ENCODE measurements around the gene DMXL1.

Gene DMXL1

DNA sequence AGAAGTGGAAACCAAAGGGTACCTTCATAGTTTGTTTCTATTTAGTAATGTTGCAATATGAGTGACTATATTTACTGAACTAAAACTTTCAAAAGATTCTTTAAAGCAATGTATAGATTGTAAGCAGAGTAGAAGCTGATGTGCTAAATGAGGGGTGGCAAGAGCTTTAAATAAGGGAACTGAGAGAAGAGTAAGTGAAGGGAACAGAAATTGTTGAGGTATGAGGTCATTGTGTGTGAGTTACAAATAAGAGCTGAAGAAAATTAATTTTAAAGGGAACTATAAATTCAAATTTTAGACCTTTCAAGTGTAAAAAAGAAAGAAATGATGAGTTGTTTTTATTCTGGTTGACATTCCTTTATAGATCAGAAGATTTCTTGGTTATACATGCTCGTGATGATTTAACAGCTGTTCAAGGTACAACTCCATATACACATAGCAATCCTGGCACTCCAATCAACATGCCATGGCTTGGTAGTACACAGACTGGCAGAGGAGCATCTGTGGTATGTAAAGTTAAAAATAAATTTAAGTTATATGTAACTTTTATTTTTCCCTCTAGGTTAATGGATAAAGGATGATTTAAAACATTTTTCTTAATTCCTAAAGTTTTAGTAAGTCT is 149.8 kb downstream of the DMXL1 start:
- H3K27me3 ChIP-seq (ENCODE audit: insufficient read depth, low read length): no peaks in the 10 kb centered on the region
- no peak overlapping the region for H3K27ac ChIP-seq (ENCODE audit: low read depth, low read length, poor library complexity, severe bottlenecking)
- no peaks in the 10 kb centered on the region for H3K9me2 ChIP-seq (ENCODE audit: low read depth, low read length)
- TF ChIP-seq, protein P1, sequence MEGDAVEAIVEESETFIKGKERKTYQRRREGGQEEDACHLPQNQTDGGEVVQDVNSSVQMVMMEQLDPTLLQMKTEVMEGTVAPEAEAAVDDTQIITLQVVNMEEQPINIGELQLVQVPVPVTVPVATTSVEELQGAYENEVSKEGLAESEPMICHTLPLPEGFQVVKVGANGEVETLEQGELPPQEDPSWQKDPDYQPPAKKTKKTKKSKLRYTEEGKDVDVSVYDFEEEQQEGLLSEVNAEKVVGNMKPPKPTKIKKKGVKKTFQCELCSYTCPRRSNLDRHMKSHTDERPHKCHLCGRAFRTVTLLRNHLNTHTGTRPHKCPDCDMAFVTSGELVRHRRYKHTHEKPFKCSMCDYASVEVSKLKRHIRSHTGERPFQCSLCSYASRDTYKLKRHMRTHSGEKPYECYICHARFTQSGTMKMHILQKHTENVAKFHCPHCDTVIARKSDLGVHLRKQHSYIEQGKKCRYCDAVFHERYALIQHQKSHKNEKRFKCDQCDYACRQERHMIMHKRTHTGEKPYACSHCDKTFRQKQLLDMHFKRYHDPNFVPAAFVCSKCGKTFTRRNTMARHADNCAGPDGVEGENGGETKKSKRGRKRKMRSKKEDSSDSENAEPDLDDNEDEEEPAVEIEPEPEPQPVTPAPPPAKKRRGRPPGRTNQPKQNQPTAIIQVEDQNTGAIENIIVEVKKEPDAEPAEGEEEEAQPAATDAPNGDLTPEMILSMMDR (IDR thresholded peaks at IDR 0.05; ENCODE audit: low read length): no peak
- H3K9me3 ChIP-seq (ENCODE audit: low read length): no peaks in the 10 kb centered on the region
- H3K9ac ChIP-seq (ENCODE audit: low read length): no peak overlapping the region
- H3K36me3 ChIP-seq (ENCODE audit: insufficient read depth, low read length): peaks cover 30% of the 10 kb centered on the region; the same call in 1 of the 2 replicates
- H4K20me1 ChIP-seq (ENCODE audit: insufficient read depth, low read length): no peaks in the 10 kb centered on the region
- H3K4me3 ChIP-seq (ENCODE audit: low read depth, low read length, poor library complexity, severe bottlenecking): no peak overlapping the region
- no peak overlapping the region for H3K4me2 ChIP-seq (ENCODE audit: low read length)
- H3K4me1 ChIP-seq (ENCODE audit: insufficient read depth, low read length, severe bottlenecking): no peaks in the 10 kb centered on the region
- no peaks in the 10 kb centered on the region for H3K79me2 ChIP-seq (ENCODE audit: insufficient read depth, low read length)
- no peak overlapping the region for H2AFZ ChIP-seq (ENCODE audit: low read length)
- no peaks in the 10 kb centered on the region for H3F3A ChIP-seq (ENCODE audit: insufficient read depth, low read length)

DNA sequence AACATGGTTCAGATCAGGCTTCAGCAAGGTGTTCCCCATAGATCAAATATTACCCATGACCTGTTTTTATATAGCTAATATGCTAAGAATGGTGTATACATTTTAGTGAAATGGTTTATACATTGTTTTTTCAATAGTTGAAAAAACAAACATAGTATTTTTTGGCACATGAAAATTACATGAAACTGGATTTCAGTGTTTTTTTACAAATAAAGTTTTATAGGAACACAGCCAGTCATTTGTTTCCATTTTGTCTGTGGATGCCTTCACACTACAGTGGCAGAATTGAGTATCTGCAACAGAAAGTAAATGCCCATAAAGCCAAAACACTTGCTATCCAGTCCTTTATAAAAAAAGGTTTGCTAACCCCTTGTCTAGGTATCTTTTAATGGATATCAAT is 150.4 kb downstream of the DMXL1 start:
- Histone ChIP-seq H3K79me2 (ENCODE audit: insufficient read depth, low read length) (no peaks in the 10 kb centered on the region), H3K27me3 (ENCODE audit: insufficient read depth, low read length) (no peaks in the 10 kb centered on the region), H4K20me1 (ENCODE audit: insufficient read depth, low read length) (no peaks in the 10 kb centered on the region), H3K4me2 (ENCODE audit: low read length) (no peak overlapping the region), H3K9me2 (ENCODE audit: low read depth, low read length) (no peaks in the 10 kb centered on the region), H3K4me1 (ENCODE audit: insufficient read depth, low read length, severe bottlenecking) (no peaks in the 10 kb centered on the region), H2AFZ (ENCODE audit: low read length) (no peak overlapping the region), H3K9me3 (ENCODE audit: low read length) (no peaks in the 10 kb centered on the region), H3K36me3 (ENCODE audit: insufficient read depth, low read length) (peaks cover 30% of the 10 kb centered on the region; the same call in 1 of the 2 replicates), H3K27ac (ENCODE audit: low read depth, low read length, poor library complexity, severe bottlenecking) (no peak overlapping the region), H3K9ac (ENCODE audit: low read length) (no peak overlapping the region), H3K4me3 (ENCODE audit: low read depth, low read length, poor library complexity, severe bottlenecking) (no peak overlapping the region), H3F3A (ENCODE audit: insufficient read depth, low read length) (no peaks in the 10 kb centered on the region)
- TF ChIP-seq, protein P1 (IDR thresholded peaks at IDR 0.05; ENCODE audit: low read length): no peak
- no peak for TF ChIP-seq EZH2 (IDR thresholded peaks at IDR 0.05; ENCODE audit: borderline replicate concordance, low read length)

DNA sequence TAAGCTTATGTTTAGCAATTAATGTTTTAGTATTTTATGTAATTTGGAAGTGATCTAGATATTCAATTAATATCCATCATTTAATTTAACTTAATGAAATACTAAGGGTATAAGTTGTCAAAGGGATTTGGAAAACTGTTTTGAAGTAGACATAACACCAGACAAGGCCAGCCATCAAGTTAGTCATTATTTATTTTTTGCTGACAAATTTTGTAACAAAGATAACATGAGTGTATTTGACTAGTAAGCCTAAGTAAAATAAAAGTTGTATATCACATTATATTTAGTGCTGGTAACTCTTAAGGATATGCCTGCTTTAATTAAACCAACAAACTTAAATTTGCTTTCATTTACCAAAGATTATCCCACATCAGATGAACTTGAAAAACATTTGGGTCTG is 159.1 kb downstream of the DMXL1 start:
- H3K4me2 ChIP-seq (ENCODE audit: low read length): no peak overlapping the region
- TF ChIP-seq, protein P1 (IDR thresholded peaks at IDR 0.05; ENCODE audit: low read length): no peak
- TF ChIP-seq EZH2 (IDR thresholded peaks at IDR 0.05; ENCODE audit: borderline replicate concordance, low read length): no peak
- H3K9me3 ChIP-seq (ENCODE audit: low read length): no peaks in the 10 kb centered on the region

More for the DNA sequence above, 159.1 kb downstream of the DMXL1 start:
- Histone ChIP-seq H3K27me3 (ENCODE audit: insufficient read depth, low read length) (no peaks in the 10 kb centered on the region), H3K4me1 (ENCODE audit: insufficient read depth, low read length, severe bottlenecking) (no peaks in the 10 kb centered on the region), H3K27ac (ENCODE audit: low read depth, low read length, poor library complexity, severe bottlenecking) (no peak overlapping the region), H4K20me1 (ENCODE audit: insufficient read depth, low read length) (no peaks in the 10 kb centered on the region), H3K4me3 (ENCODE audit: low read depth, low read length, poor library complexity, severe bottlenecking) (no peak overlapping the region), H2AFZ (ENCODE audit: low read length) (no peak overlapping the region), H3F3A (ENCODE audit: insufficient read depth, low read length) (no peaks in the 10 kb centered on the region), H3K9ac (ENCODE audit: low read length) (no peak overlapping the region), H3K9me2 (ENCODE audit: low read depth, low read length) (no peaks in the 10 kb centered on the region), H3K36me3 (ENCODE audit: insufficient read depth, low read length) (peaks cover 27% of the 10 kb centered on the region; the same call in 1 of the 2 replicates), H3K79me2 (ENCODE audit: insufficient read depth, low read length) (no peaks in the 10 kb centered on the region)
